BE2C (cell line): ENCODE data around the gene TMEM150A.
"Not testable (repeated sequence)": the region's sequence is repeated elsewhere in the genome, so short reads cannot be mapped to it uniquely, and the experiment has no call there.

Experiments
- DNase-seq: peaks from one replicate; pipeline ENCODE4 v3.0.0-alpha.2; 2020
- H3K27me3 ChIP-seq: fragments of 250-450 bp; sonication (Bioruptor Pico); 2 replicates; pipeline ENCODE4 v1.5.1; 2020; ENCODE audit warnings: mild to moderate bottlenecking
- H3K36me3 ChIP-seq: fragments of 250-450 bp; sonication (Bioruptor Pico); 2 replicates; pipeline ENCODE4 v1.5.1; 2020; ENCODE audit warnings: mild to moderate bottlenecking
- H3K4me1 ChIP-seq: fragments of 250-450 bp; sonication (Bioruptor Pico); 2 replicates; pipeline ENCODE4 v1.5.1; 2020
- H3K4me3 ChIP-seq: 2 replicates; pipeline ENCODE4 v1.5.1; 2011; ENCODE audit warnings: low read depth, low read length
- H3K9me3 ChIP-seq: fragments of 250-450 bp; sonication (Bioruptor Pico); 2 replicates; pipeline ENCODE4 v1.5.1; 2020
- CTCF ChIP-seq: IDR thresholded peaks from 2 replicates; pipeline ENCODE4 v1.5.1; 2012; ENCODE audit warnings: mild to moderate bottlenecking, low read depth, low read length

Gene TMEM150A

DNA sequence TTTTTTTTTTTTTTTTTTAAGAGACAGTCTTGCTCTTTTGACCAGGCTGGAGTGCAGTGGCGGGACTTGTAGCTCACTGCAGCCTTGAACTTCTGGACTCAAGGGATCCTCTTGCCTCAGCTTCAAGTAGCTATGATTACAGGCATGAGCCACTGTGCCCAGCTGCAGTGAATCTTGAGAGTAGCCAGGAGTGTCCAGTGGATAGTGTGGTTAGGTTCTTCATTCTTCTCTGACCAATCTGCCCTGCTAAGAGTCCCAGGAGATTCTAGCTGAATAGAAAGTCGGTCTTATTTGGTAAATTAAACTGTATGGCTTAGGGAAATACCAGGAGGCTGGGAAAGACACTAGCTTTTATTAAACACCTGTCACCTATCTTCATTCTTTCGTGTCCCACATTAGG is 28.8 kb upstream of the TMEM150A start:
- no peaks in the 10 kb centered on the region for H3K27me3 ChIP-seq
- no peak overlapping the region for H3K4me3 ChIP-seq
- H3K4me1 ChIP-seq = no peaks in the 10 kb centered on the region
- TF ChIP-seq CTCF = no peak
- DNase-seq = no peak
- peaks cover 20% of the 10 kb centered on the region for H3K36me3 ChIP-seq
- H3K9me3 ChIP-seq = no peaks in the 10 kb centered on the region

DNA sequence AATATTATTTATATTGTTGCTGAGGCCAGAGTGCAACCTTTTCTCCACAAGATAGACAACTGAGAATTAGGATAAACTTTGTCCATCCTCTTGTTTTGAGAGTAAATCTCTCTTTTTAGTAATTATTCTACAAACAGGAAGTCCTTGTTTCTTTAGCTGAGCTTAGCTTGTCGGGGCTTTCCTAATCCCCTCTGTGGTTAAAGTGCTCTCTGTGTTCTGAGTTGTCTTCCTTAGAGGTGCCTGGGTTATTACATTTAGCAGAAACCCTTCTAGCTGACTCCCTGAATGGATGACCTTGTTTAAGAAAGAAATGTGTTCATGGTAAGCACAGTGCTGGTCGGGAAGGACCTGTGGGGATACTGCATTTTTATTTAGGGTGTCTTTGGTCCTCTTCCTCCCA is 26.2 kb upstream of the TMEM150A start:
- Histone ChIP-seq H3K9me3 (no peaks in the 10 kb centered on the region), H3K4me3 (no peak overlapping the region), H3K27me3 (no peaks in the 10 kb centered on the region), H3K36me3 (peaks cover 32% of the 10 kb centered on the region), H3K4me1 (no peaks in the 10 kb centered on the region)
- TF ChIP-seq CTCF = no peak
- DNase-seq = no peak

GRCh38 chr2:85623991-85624390 is 21.5 kb upstream of the TMEM150A start:
- Histone ChIP-seq H3K9me3 (no peaks in the 10 kb centered on the region), H3K4me1 (no peaks in the 10 kb centered on the region), H3K27me3 (no peaks in the 10 kb centered on the region), H3K36me3 (peaks cover 36% of the 10 kb centered on the region), H3K4me3 (no peak overlapping the region)
- no peak for DNase-seq
- TF ChIP-seq CTCF = no peak

GRCh38 chr2:85621338-85621737 is 18.8 kb upstream of the TMEM150A start:
- H3K4me1 ChIP-seq = no peaks in the 10 kb centered on the region
- no peak for TF ChIP-seq CTCF
- peaks cover 32% of the 10 kb centered on the region for H3K36me3 ChIP-seq
- H3K27me3 ChIP-seq = no peaks in the 10 kb centered on the region
- H3K4me3 ChIP-seq = no peak overlapping the region
- H3K9me3 ChIP-seq = no peaks in the 10 kb centered on the region
- DNase-seq = no peak

DNA sequence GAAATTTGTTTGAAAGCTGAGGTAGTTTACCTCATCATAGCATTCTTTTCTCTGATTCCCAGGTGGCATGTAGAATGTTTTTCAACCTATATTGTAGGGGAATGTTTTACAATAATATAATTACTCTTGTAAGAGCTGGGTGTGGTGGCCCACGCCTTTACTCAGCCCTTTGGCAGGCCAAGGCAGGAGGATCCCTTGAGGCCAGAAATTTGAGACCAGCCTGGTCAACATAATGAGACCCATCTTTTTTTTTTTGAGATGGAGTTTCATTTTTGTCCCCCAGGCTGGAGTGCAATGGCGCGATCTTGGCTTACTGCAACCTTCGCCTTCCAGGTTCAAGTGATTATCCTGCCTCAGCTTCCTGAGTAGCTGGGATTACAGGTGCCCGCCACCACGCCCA is 17.1 kb upstream of the TMEM150A start:
- no peaks in the 10 kb centered on the region for H3K4me1 ChIP-seq
- H3K9me3 ChIP-seq = no peaks in the 10 kb centered on the region
- peaks cover 23% of the 10 kb centered on the region for H3K36me3 ChIP-seq
- no peak overlapping the region for H3K4me3 ChIP-seq
- DNase-seq = no peak
- H3K27me3 ChIP-seq = no peaks in the 10 kb centered on the region
- TF ChIP-seq CTCF = no peak

DNA sequence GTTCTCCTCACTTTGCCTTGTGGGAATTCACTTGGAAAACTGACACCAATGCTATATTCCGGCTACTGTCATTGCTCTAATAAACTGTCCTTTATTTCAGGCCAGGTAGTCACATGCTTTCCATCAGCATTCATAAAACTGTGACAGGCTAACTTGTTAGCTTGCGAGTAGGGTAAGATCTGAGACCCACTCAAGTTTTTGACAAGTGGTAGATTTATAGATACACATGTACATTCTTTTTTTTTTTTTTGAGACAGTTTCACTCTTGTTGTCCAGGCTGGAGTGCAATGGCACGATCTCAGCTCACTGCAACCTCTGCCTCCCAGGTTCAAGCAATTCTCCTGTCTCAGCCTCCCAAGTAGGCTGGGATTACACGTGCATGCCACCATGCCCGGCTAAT is 15.2 kb upstream of the TMEM150A start:
- H3K9me3 ChIP-seq, DNase-seq, H3K27me3 ChIP-seq, H3K4me1 ChIP-seq, H3K4me3 ChIP-seq: not testable (repeated sequence)
- peaks cover 11% of the 10 kb centered on the region for H3K36me3 ChIP-seq

GRCh38 chr2:85615413-85615728 is 12.9 kb upstream of the TMEM150A start:
- no peaks in the 10 kb centered on the region for H3K9me3 ChIP-seq
- no peak for DNase-seq
- H3K27me3 ChIP-seq = no peaks in the 10 kb centered on the region
- no peak for TF ChIP-seq CTCF
- H3K36me3 ChIP-seq = peaks cover 6% of the 10 kb centered on the region
- no peak overlapping the region for H3K4me3 ChIP-seq
- no peaks in the 10 kb centered on the region for H3K4me1 ChIP-seq

DNA sequence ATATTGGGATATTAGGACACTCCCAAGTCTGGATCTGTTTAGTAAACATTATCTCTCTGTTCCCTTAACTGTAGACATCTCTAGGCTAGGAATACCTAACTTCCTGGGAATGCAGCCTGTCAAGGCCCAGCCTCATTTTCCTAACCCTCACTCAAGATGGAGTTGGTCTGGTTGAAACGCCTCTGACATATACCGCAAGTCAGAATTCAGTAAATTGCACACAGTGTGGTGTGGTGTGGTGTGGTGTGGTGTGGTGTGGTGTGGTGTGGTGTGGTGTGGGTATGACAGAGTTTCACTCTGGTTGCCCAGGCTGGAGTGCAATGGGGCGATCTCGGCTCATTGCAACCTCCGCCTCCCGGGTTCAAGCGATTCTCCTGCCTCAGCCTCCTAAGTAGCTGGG is 12.3 kb upstream of the TMEM150A start:
- H3K36me3 ChIP-seq, DNase-seq, H3K9me3 ChIP-seq, H3K4me1 ChIP-seq, H3K27me3 ChIP-seq, H3K4me3 ChIP-seq: not testable (repeated sequence)
